Ovary (tissue), 9 donors: Measurements from ENCODE around the gene ZBTB7A. TPM values are rescaled to one million over a fixed set of nuclear protein-coding genes. Genes with fewer than 3 reads are reported as not detected.

Experiments
- DNase-seq, 5 donors: peaks; one replicate each; pipeline ENCODE4 v3.0.0-alpha.2; 2019 to 2020
- H3K27ac ChIP-seq, 2 donors: fragments of 200-600 bp; one replicate each; pipeline versions ENCODE4 v1.5.1 to v1.8.0; 2019 to 2022
- H3K27me3 ChIP-seq: fragments of 200-600 bp; one replicate; pipeline ENCODE4 v1.8.0; 2022
- H3K36me3 ChIP-seq: fragments of 200-600 bp; sonication (generic); one replicate; pipeline ENCODE4 v1.5.1; 2019
- H3K4me1 ChIP-seq: one replicate; pipeline ENCODE4 v1.8.1; 2013; ENCODE audit warnings: mild to moderate bottlenecking, moderate library complexity; ENCODE audit not compliant: insufficient read depth
- H3K4me3 ChIP-seq: fragments of 200-600 bp; sonication (generic); one replicate; pipeline ENCODE4 v1.5.1; 2017
- H3K9me3 ChIP-seq, 2 donors: fragments of 200-600 bp in 1 of 2; sonication (generic) in 1 of 2; one replicate each; pipeline versions ENCODE4 v1.5.1 to v1.8.1; 2013 to 2019; ENCODE audit warnings: mild to moderate bottlenecking in 1 of 2, moderate library complexity in 1 of 2
- CTCF ChIP-seq, 3 donors: fragments of 450-650 bp in 2 of 3; fragments of 200-600 bp in 1 of 3; IDR thresholded peaks; one replicate each; pipeline versions ENCODE4 v1.5.1 to v1.8.0; 2016 to 2022; ENCODE audit warnings: antibody characterized with exemption in 3 of 3, mild to moderate bottlenecking in 1 of 3
- EP300 ChIP-seq: sonication (generic); formaldehyde crosslinking; IDR thresholded peaks from one replicate; pipeline ENCODE4 v1.6.1; 2017; ENCODE audit warnings: antibody characterized with exemption
- POLR2A ChIP-seq: fragments of 450-650 bp; IDR thresholded peaks from one replicate; pipeline ENCODE4 v1.6.1; 2017; ENCODE audit warnings: antibody characterized with exemption, mild to moderate bottlenecking, moderate library complexity
- WGBS, 3 donors: extraction: QIAGEN DNeasy Blood & Tissue Kit in 1 of 3; methylation state at CpG; one replicate each; pipeline versions ENCODE4 v1.1.5 to v1.1.7; 2013 to 2017; 5-methylcytosine and 5-hydroxymethylcytosine counted together
- intact Hi-C, 4 donors: fragments of 100-400 bp; cut with DNase I; formaldehyde crosslinking; loops; one replicate each; pipeline versions ENCODE4 v1.11.0 to v1.15.1; 2022 to 2023
- polyA plus RNA-seq, 2 donors: library from polyadenylated mRNA; stranded (reverse); fragments of 200-250 nt in 1 of 2; fragments of 350-450 nt in 1 of 2; fragmentation: Illumina TruSeq in 1 of 2; extraction: RNeasy Lipid Tissue Mini Kit (QIAGEN cat#74804) in 1 of 2; gene quantifications; one replicate each; pipeline ENCODE4 v1.2.3, GENCODE V29; 2013 to 2014
- total RNA-seq, 7 donors: library from RNA; depleted of rRNA in 2 of 7; stranded (reverse); fragments of >200 nt in 2 of 7; fragmentation: NEBNext Ultra II Directional in 3 of 7; extraction: Animal tissue kit (Norgen Biotek cat#: 25700) in 3 of 7; gene quantifications; one replicate each; pipeline versions ENCODE4 v1.1.0 to v1.2.4, GENCODE V29; 2016 to 2023
- donor health status: DM: no; HTN: no; CAD: no; lungs with moderate emphysema.
- donor health status: DM: no; HTN: no; CAD: no.
- donor health status: Bipolar disorder and iron deficiency.
- donor health status: DM: yes; HTN: yes; CAD: no.
- donor health status: DM: no; HTN: no; CAD: no.
- donor health status: DM: yes; HTN: yes; CAD: no.

Gene ZBTB7A
- total and polyA plus RNA-seq, 9 donors: 9.1 to 56.4 (median 38.5) TPM

DNA sequence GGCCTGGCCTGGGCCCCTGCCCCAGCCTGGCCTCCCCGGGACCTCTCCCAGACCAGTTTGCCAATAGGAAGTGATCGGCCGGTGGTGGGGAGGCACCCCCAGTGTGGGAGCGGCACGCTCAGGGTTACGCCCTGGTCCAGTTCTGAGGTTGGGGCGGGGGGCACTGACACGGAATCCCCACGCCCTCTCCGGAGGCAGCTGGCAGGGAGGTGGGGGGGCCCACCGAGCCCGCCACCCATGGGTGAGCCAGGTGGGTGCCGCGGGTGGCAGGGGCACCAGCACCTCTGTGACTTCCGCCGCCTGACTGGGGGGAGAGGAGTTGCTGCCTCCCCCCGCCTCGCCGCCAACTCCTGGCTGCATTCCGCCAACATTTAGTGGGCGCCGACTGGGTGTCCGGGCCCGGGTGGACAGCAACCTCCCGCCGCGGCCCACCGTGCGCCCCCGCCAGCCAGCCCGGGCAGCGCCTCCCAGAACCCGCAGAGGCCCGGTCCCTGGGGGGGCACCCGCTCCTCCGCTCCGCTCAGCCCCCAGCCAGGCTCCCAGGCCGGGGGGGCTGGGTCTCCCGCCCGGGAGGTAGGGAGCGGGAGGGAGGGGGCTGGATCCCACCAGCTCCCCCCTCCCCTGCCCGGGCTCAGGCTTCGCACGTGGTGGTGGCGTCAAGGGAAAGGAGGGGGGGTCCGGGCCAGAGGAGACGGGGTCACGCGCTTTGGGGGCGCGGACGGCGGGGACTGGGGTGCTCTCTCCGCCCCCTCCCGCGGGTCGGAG, 2.0 kb downstream of the ZBTB7A start:
- H3K4me1 ChIP-seq: peaks cover 38% of the 10 kb centered on the region
- intact Hi-C loops: loop anchor here in 1 of 4 donors (5.0 kb wide), 1 partner anchor 58 kb away; the partner anchor contains the start of gene MAP2K2
- no peaks in the 10 kb centered on the region for H3K36me3 ChIP-seq
- DNase-seq: peak; percentile 75 to 83 (median 80)
- H3K27ac ChIP-seq: peak overlapping the region; percentile 92
- H3K9me3 ChIP-seq: no peaks in the 10 kb centered on the region
- H3K4me3 ChIP-seq: peak overlapping the region; percentile 67
- H3K27me3 ChIP-seq: no peaks in the 10 kb centered on the region
- WGBS, 3 donors: 1% methylated on average over 21 to 57 of the region's 57 CpGs
- peak; percentile 13 for TF ChIP-seq POLR2A
- TF ChIP-seq EP300: no peak

DNA sequence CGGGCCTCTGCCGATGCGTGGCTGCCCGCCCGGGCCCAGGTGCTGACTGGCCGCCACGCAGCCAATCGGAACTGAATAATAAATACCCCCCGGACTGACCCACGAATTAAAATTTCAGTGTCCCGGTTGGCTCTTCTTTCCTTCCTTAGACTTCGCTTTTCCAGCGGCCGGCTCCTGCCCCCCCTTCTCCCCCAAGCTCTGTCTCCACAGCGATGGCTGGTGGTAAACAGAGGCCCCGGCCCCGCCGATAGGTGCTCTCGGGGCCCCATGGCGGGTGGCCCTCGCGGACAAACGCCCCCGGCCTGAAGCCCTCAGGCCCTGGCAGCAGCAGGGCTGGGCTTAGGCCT, 2.6 kb downstream of the ZBTB7A start:
- no peaks in the 10 kb centered on the region for H3K27me3 ChIP-seq
- H3K4me3 ChIP-seq: peak overlapping the region; percentile 67
- DNase-seq: peak in 4 of 5 donors; percentile 64 to 75 (median 72)
- peak overlapping the region; percentile 92 for H3K27ac ChIP-seq
- 1 to 3% (median 3%) methylated on average over 20 to 24 of the region's 24 CpGs for WGBS, 3 donors
- H3K36me3 ChIP-seq: no peaks in the 10 kb centered on the region
- peaks cover 40% of the 10 kb centered on the region for H3K4me1 ChIP-seq
- intact Hi-C loops: loop anchor here in 1 of 4 donors (5.0 kb wide), 1 partner anchor 58 kb away; the partner anchor contains the start of gene MAP2K2
- no peaks in the 10 kb centered on the region for H3K9me3 ChIP-seq
- peak; percentile 16 for TF ChIP-seq POLR2A
- no peak for TF ChIP-seq CTCF (IDR thresholded peaks at IDR 0.05)

- Histone ChIP-seq H3K27me3 (no peaks in the 10 kb centered on the region), H3K4me3 (peak overlapping the region; percentile 67), H3K4me1 (peaks cover 45% of the 10 kb centered on the region), H3K36me3 (no peaks in the 10 kb centered on the region), H3K27ac (peak overlapping the region; percentile 92), H3K9me3 (no peaks in the 10 kb centered on the region)
- no peak for TF ChIP-seq POLR2A
- peak in 1 of 3 donors; percentile 10 for TF ChIP-seq CTCF (IDR thresholded peaks at IDR 0.05)
- no peak for TF ChIP-seq EP300
- intact Hi-C loops: loop anchor here in 1 of 4 donors (5.0 kb wide), 1 partner anchor 59 kb away; the partner anchor contains the start of gene MAP2K2
- WGBS, 3 donors: 36 to 37% (median 36%) methylated on average over 30 to 31 of the region's 31 CpGs
- peak in 2 of 5 donors; percentile 41 to 46 for DNase-seq
Measured at GRCh38 chr19:4063369-4064148, 3.1 kb downstream of the ZBTB7A start.

GRCh38 chr19:4062419-4063368, 4.0 kb downstream of the ZBTB7A start:
- peak overlapping the region; percentile 67 for H3K4me3 ChIP-seq
- WGBS, 3 donors: 48 to 51% (median 50%) methylated on average over 23 to 30 of the region's 30 CpGs
- DNase-seq: peak in 2 of 5 donors; percentile 35 to 51

More at GRCh38 chr19:4062419-4063368, 4.0 kb downstream of the ZBTB7A start:
- intact Hi-C loops: loop anchor here in 1 of 4 donors (5.0 kb wide), 1 partner anchor 60 kb away; the partner anchor contains the start of gene MAP2K2
- Histone ChIP-seq H3K9me3 (no peaks in the 10 kb centered on the region), H3K27ac (peak overlapping the region in 1 of 2 donors; percentile 92), H3K36me3 (no peaks in the 10 kb centered on the region), H3K27me3 (no peaks in the 10 kb centered on the region), H3K4me1 (peaks cover 52% of the 10 kb centered on the region)
- no peak for TF ChIP-seq EP300
- no peak for TF ChIP-seq CTCF (IDR thresholded peaks at IDR 0.05)
- TF ChIP-seq POLR2A: no peak
